ENCODE measurements around the gene ZFHX3. TPM values are rescaled to one million over a fixed set of nuclear protein-coding genes. Genes with fewer than 3 reads are reported as not detected.

ZFHX3 gene
- total and polyA plus RNA-seq, 4 donors = 2.6 to 32.7 (median 14.7) TPM

GRCh38 chr16:72894293-72895151, 153.4 kb downstream of the ZFHX3 start:
- WGBS, 2 donors = 72 to 91% methylated on average over 18 of the region's 18 CpGs
- Histone ChIP-seq H3K4me3 (no peak overlapping the region), H3K9ac (ENCODE audit: insufficient read depth in 1 of 2, low read length in 2 of 2) (no peak overlapping the region), H3K36me3 (ENCODE audit: control insufficient read depth in 4 of 4, insufficient read depth in 4 of 4, low read length in 4 of 4) (peaks cover 0 to 4% (median under 1%) of the 10 kb centered on the region in 4 donors), H3K4me1 (ENCODE audit: control insufficient read depth in 5 of 5, insufficient read depth in 5 of 5, low read length in 5 of 5) (peaks cover 0 to 10% (median 6%) of the 10 kb centered on the region in 5 donors), H3K27ac (ENCODE audit: low read depth in 1 of 2, low read length in 1 of 2) (peak overlapping the region in 1 of 2 donors; percentile 57), H3K9me3 (ENCODE audit: control insufficient read depth in 4 of 4, insufficient read depth in 3 of 4, low read length in 3 of 4) (peaks cover 0 to 3% (median 0%) of the 10 kb centered on the region in 4 donors), H3K27me3 (ENCODE audit: control insufficient read depth in 3 of 3, insufficient read depth in 3 of 3, low read length in 2 of 3) (no peaks in the 10 kb centered on the region)
- no peak for TF ChIP-seq CTCF (IDR thresholded peaks at IDR 0.05; ENCODE audit: control extremely low read depth, extremely low read depth)
- DNase-seq (peak; percentile 44 to 73 (median 53)), ATAC-seq (ENCODE audit: insufficient read depth, low FRiP score) (no peak)

GRCh38 chr16:72891291-72892227, 156.4 kb downstream of the ZFHX3 start:
- no peak overlapping the region for H3K27ac ChIP-seq (ENCODE audit: low read depth in 1 of 2, low read length in 1 of 2)
- H3K4me1 ChIP-seq (ENCODE audit: control insufficient read depth in 5 of 5, insufficient read depth in 5 of 5, low read length in 5 of 5) = peaks cover 0 to 10% (median 0%) of the 10 kb centered on the region in 5 donors
- H3K27me3 ChIP-seq (ENCODE audit: control insufficient read depth in 3 of 3, insufficient read depth in 3 of 3, low read length in 2 of 3) = no peaks in the 10 kb centered on the region
- ATAC-seq (ENCODE audit: insufficient read depth, low FRiP score) = no peak
- no peak for DNase-seq
- no peak overlapping the region for H3K4me3 ChIP-seq
- 69 to 78% methylated on average over 9 of the region's 9 CpGs for WGBS, 2 donors
- peaks cover 11 to 18% (median 15%) of the 10 kb centered on the region in 4 donors for H3K36me3 ChIP-seq (ENCODE audit: control insufficient read depth in 4 of 4, insufficient read depth in 4 of 4, low read length in 4 of 4)
- peaks cover 0 to 4% (median 0%) of the 10 kb centered on the region in 4 donors for H3K9me3 ChIP-seq (ENCODE audit: control insufficient read depth in 4 of 4, insufficient read depth in 3 of 4, low read length in 3 of 4)
- H3K9ac ChIP-seq (ENCODE audit: insufficient read depth in 1 of 2, low read length in 2 of 2) = no peak overlapping the region
- TF ChIP-seq CTCF (IDR thresholded peaks at IDR 0.05; ENCODE audit: control extremely low read depth, extremely low read depth) = no peak

GRCh38 chr16:72890587-72890986, 157.3 kb downstream of the ZFHX3 start:
- DNase-seq (no peak), ATAC-seq (ENCODE audit: insufficient read depth, low FRiP score) (no peak)
- TF ChIP-seq CTCF (IDR thresholded peaks at IDR 0.05; ENCODE audit: control extremely low read depth, extremely low read depth) = no peak
- H3K4me3 ChIP-seq = no peak overlapping the region
- peaks cover 0 to 4% (median 0%) of the 10 kb centered on the region in 4 donors for H3K9me3 ChIP-seq (ENCODE audit: control insufficient read depth in 4 of 4, insufficient read depth in 3 of 4, low read length in 3 of 4)
- no peak overlapping the region for H3K9ac ChIP-seq (ENCODE audit: insufficient read depth in 1 of 2, low read length in 2 of 2)
- 90 to 91% methylated on average over 3 of the region's 3 CpGs for WGBS, 2 donors
- no peak overlapping the region for H3K27ac ChIP-seq (ENCODE audit: low read depth in 1 of 2, low read length in 1 of 2)
- peaks cover 0 to 10% (median 0%) of the 10 kb centered on the region in 5 donors for H3K4me1 ChIP-seq (ENCODE audit: control insufficient read depth in 5 of 5, insufficient read depth in 5 of 5, low read length in 5 of 5)
- peaks cover 12 to 26% (median 18%) of the 10 kb centered on the region in 4 donors for H3K36me3 ChIP-seq (ENCODE audit: control insufficient read depth in 4 of 4, insufficient read depth in 4 of 4, low read length in 4 of 4)
- H3K27me3 ChIP-seq (ENCODE audit: control insufficient read depth in 3 of 3, insufficient read depth in 3 of 3, low read length in 2 of 3) = no peaks in the 10 kb centered on the region
